Activated CD8-positive, alpha-beta T cell treated with anti-CD3 and anti-CD28 coated beads, Interleukin-2, amount 10 ng/mL, durations not matched to agents 7 days and 5 days (primary cell): ENCODE results near the gene CYB5RL. TPM values are rescaled to one million over a fixed set of nuclear protein-coding genes. Genes with fewer than 3 reads are reported as not detected.
A peak's percentile ranks its signal among the peaks of the same experiment; 100 is the strongest.

ENCODE experiments used
- ATAC-seq: fragments of 150-1000 bp; cut with Tn5 transposase; one replicate; pipeline ENCODE4 v1.10.0; 2021; ENCODE audit warnings: moderate library complexity
- CTCF ChIA-PET: fragments of 350-600 bp; sonication (Branson Sonifier 250); formaldehyde crosslinking; loops from one replicate; lab custom pipeline; 2021; ENCODE audit warnings: antibody characterized with exemption; lab: Charles Lee
- POLR2A ChIA-PET: fragments of 350-600 bp; sonication (Branson Sonifier 250); formaldehyde crosslinking; loops from one replicate; lab custom pipeline; 2021; ENCODE audit warnings: antibody characterized with exemption; lab: Charles Lee
- DNase-seq: peaks from one replicate; pipeline ENCODE4 v3.0.0-alpha.2; 2020
- H3K27ac Mint-ChIP-seq: one replicate; pipeline ENCODE4 v1.8.0; 2021; ENCODE audit warnings: mild to moderate bottlenecking, mixed read lengths
- H3K27me3 Mint-ChIP-seq: one replicate; pipeline ENCODE4 v1.8.0; 2021; ENCODE audit warnings: low read depth, mixed read lengths
- H3K36me3 Mint-ChIP-seq: one replicate; pipeline ENCODE4 v1.8.0; 2021; ENCODE audit warnings: low read depth, mixed read lengths
- H3K4me1 Mint-ChIP-seq: one replicate; pipeline ENCODE4 v1.8.0; 2021; ENCODE audit warnings: low read depth, mixed read lengths
- H3K4me3 Mint-ChIP-seq: one replicate; pipeline ENCODE4 v1.8.0; 2021; ENCODE audit warnings: mild to moderate bottlenecking, mixed read lengths
- H3K9me3 Mint-ChIP-seq: one replicate; pipeline ENCODE4 v1.8.0; 2022; ENCODE audit warnings: mixed read lengths; ENCODE audit not compliant: insufficient read depth
- total RNA-seq, 2 experiments: library from RNA; stranded (reverse); gene quantifications; one replicate each; pipeline ENCODE4 v1.2.3, GENCODE V29; 2021

The CYB5RL gene
- total RNA-seq, 2 experiments from 2014 or later: 13.1 to 15.5 TPM

- ATAC-seq: no peak
- CTCF ChIA-PET: no interaction called here
- peaks cover 9% of the 10 kb centered on the region for H3K4me1 Mint-ChIP-seq
- no peak for DNase-seq
- H3K27me3 Mint-ChIP-seq: no peaks in the 10 kb centered on the region
- H3K4me3 Mint-ChIP-seq: no peak overlapping the region
- POLR2A ChIA-PET: interaction anchor here (0.6 kb wide), 1 partner anchor 71 kb away, joined by 3 read pairs; no protein-coding TSS in a partner anchor
- H3K9me3 Mint-ChIP-seq: no peaks in the 10 kb centered on the region
- peaks cover 6% of the 10 kb centered on the region for H3K36me3 Mint-ChIP-seq
- H3K27ac Mint-ChIP-seq: no peak overlapping the region
Observed at GRCh38 chr1:54178296-54179070, 21.3 kb downstream of the CYB5RL start.

GRCh38 chr1:54177726-54178125 lies 22.1 kb downstream of the CYB5RL start:
- ChIA-PET POLR2A (interaction anchor here (0.6 kb wide), 1 partner anchor 70 kb away, joined by 3 read pairs; no protein-coding TSS in a partner anchor), CTCF (no interaction called here)
- peaks cover 1% of the 10 kb centered on the region for H3K36me3 Mint-ChIP-seq
- H3K4me1 Mint-ChIP-seq: peaks cover 13% of the 10 kb centered on the region
- no peak for ATAC-seq
- no peaks in the 10 kb centered on the region for H3K27me3 Mint-ChIP-seq
- H3K4me3 Mint-ChIP-seq: no peak overlapping the region
- DNase-seq: no peak
- no peak overlapping the region for H3K27ac Mint-ChIP-seq
- no peaks in the 10 kb centered on the region for H3K9me3 Mint-ChIP-seq

- Mint-ChIP-seq H3K4me3 (no peak overlapping the region), H3K27ac (no peak overlapping the region), H3K27me3 (no peaks in the 10 kb centered on the region), H3K36me3 (peaks cover 1% of the 10 kb centered on the region), H3K9me3 (no peaks in the 10 kb centered on the region), H3K4me1 (peaks cover 16% of the 10 kb centered on the region)
- POLR2A ChIA-PET: no interaction called here
- ATAC-seq (no peak), DNase-seq (no peak)
- CTCF ChIA-PET: interaction anchor here (0.9 kb wide), 1 partner anchor 9 kb away, joined by 3 read pairs; no protein-coding TSS in a partner anchor
Observed at GRCh38 chr1:54176621-54177327, 23.1 kb downstream of the CYB5RL start.

GRCh38 chr1:54174106-54174505 lies 25.7 kb downstream of the CYB5RL start:
- Mint-ChIP-seq H3K27ac (no peak overlapping the region), H3K27me3 (no peaks in the 10 kb centered on the region), H3K36me3 (no peaks in the 10 kb centered on the region), H3K9me3 (no peaks in the 10 kb centered on the region), H3K4me1 (peaks cover 19% of the 10 kb centered on the region), H3K4me3 (no peak overlapping the region)
- CTCF ChIA-PET: interaction anchor here (1.6 to 2.6 kb wide), 2 partner anchors 8 to 315 kb away, joined by 6 to 15 read pairs; no protein-coding TSS in a partner anchor
- POLR2A ChIA-PET: no interaction called here
- ATAC-seq (no peak), DNase-seq (no peak)

- H3K27me3 Mint-ChIP-seq: no peaks in the 10 kb centered on the region
- H3K9me3 Mint-ChIP-seq: no peaks in the 10 kb centered on the region
- no peaks in the 10 kb centered on the region for H3K36me3 Mint-ChIP-seq
- ChIA-PET CTCF (interaction anchor here (1.6 to 2.6 kb wide), 2 partner anchors 8 to 316 kb away, joined by 6 to 15 read pairs; no protein-coding TSS in a partner anchor), POLR2A (no interaction called here)
- peaks cover 19% of the 10 kb centered on the region for H3K4me1 Mint-ChIP-seq
- H3K27ac Mint-ChIP-seq: no peak overlapping the region
- H3K4me3 Mint-ChIP-seq: no peak overlapping the region
- DNase-seq (peak; percentile 25), ATAC-seq (peak; percentile 38)
Observed at GRCh38 chr1:54173681-54174080, 26.1 kb downstream of the CYB5RL start.

GRCh38 chr1:54172614-54173599 lies 26.9 kb downstream of the CYB5RL start:
- Mint-ChIP-seq H3K4me1 (peaks cover 19% of the 10 kb centered on the region), H3K27me3 (no peaks in the 10 kb centered on the region), H3K36me3 (no peaks in the 10 kb centered on the region), H3K27ac (peak overlapping the region; percentile 51), H3K9me3 (no peaks in the 10 kb centered on the region), H3K4me3 (no peak overlapping the region)
- ChIA-PET POLR2A (no interaction called here), CTCF (interaction anchor here (1.6 to 2.6 kb wide), 2 partner anchors 9 to 316 kb away, joined by 6 to 15 read pairs; no protein-coding TSS in a partner anchor)
- ATAC-seq (no peak), DNase-seq (no peak)

GRCh38 chr1:54171606-54172005 lies 28.2 kb downstream of the CYB5RL start:
- ATAC-seq (no peak), DNase-seq (no peak)
- Mint-ChIP-seq H3K27ac (no peak overlapping the region), H3K9me3 (no peaks in the 10 kb centered on the region), H3K4me1 (peaks cover 19% of the 10 kb centered on the region), H3K36me3 (no peaks in the 10 kb centered on the region), H3K27me3 (no peaks in the 10 kb centered on the region), H3K4me3 (no peak overlapping the region)
- ChIA-PET POLR2A (no interaction called here), CTCF (interaction anchor here (1.0 kb wide), 1 partner anchor 10 kb away, joined by 4 read pairs; no protein-coding TSS in a partner anchor)

- Mint-ChIP-seq H3K4me1 (peaks cover 19% of the 10 kb centered on the region), H3K27ac (no peak overlapping the region), H3K36me3 (no peaks in the 10 kb centered on the region), H3K9me3 (no peaks in the 10 kb centered on the region), H3K27me3 (no peaks in the 10 kb centered on the region), H3K4me3 (no peak overlapping the region)
- POLR2A ChIA-PET: no interaction called here
- CTCF ChIA-PET: interaction anchor here (1.0 kb wide), 1 partner anchor 11 kb away, joined by 4 read pairs; no protein-coding TSS in a partner anchor
- no peak for ATAC-seq
- no peak for DNase-seq
Observed at GRCh38 chr1:54171016-54171415, 28.8 kb downstream of the CYB5RL start.

- DNase-seq (no peak), ATAC-seq (no peak)
- ChIA-PET CTCF (interaction anchor here (2.6 kb wide), 1 partner anchor 12 kb away, joined by 11 read pairs; no protein-coding TSS in a partner anchor), POLR2A (no interaction called here)
- Mint-ChIP-seq H3K4me3 (no peak overlapping the region), H3K27me3 (no peaks in the 10 kb centered on the region), H3K9me3 (no peaks in the 10 kb centered on the region), H3K27ac (no peak overlapping the region), H3K4me1 (peaks cover 15% of the 10 kb centered on the region), H3K36me3 (no peaks in the 10 kb centered on the region)
Observed at GRCh38 chr1:54169068-54169467, 30.8 kb downstream of the CYB5RL start.

GRCh38 chr1:54168206-54168965 lies 31.4 kb downstream of the CYB5RL start:
- ATAC-seq: no peak
- Mint-ChIP-seq H3K27me3 (no peaks in the 10 kb centered on the region), H3K4me3 (no peak overlapping the region), H3K9me3 (no peaks in the 10 kb centered on the region), H3K4me1 (peaks cover 9% of the 10 kb centered on the region), H3K27ac (no peak overlapping the region), H3K36me3 (no peaks in the 10 kb centered on the region)
- CTCF ChIA-PET: interaction anchor here (1.4 to 2.6 kb wide), 2 partner anchors 8 to 13 kb away, joined by 3 to 11 read pairs; no protein-coding TSS in a partner anchor
- POLR2A ChIA-PET: interaction anchor here (0.7 kb wide), 1 partner anchor 33 kb away, joined by 3 read pairs; no protein-coding TSS in a partner anchor
- DNase-seq: no peak
